22Rv1 (cell line): ENCODE results near the gene KCNMB3.
"Not testable (repeated sequence)": the region's sequence is repeated elsewhere in the genome, so short reads cannot be mapped to it uniquely, and the experiment has no call there.

ENCODE experiments used
- H3K27ac ChIP-seq: fragments of 450-650 bp; 2 replicates; pipeline ENCODE4 v1.5.1; 2017
- CTCF ChIP-seq: fragments of 450-650 bp; IDR thresholded peaks from 2 replicates; pipeline ENCODE4 v1.5.1; 2017; ENCODE audit warnings: mild to moderate bottlenecking
- ZFX ChIP-seq: fragments of 450-650 bp; IDR thresholded peaks from 2 replicates; pipeline ENCODE4 v1.6.1; 2017; ENCODE audit warnings: antibody characterized with exemption, borderline replicate concordance

Gene KCNMB3

GRCh38 chr3:179224584-179224983 lies 26.3 kb downstream of the KCNMB3 start:
- TF ChIP-seq CTCF (no peak), ZFX (no peak)
- no peak overlapping the region for H3K27ac ChIP-seq

GRCh38 chr3:179223548-179223947 lies 27.4 kb downstream of the KCNMB3 start:
- no peak overlapping the region for H3K27ac ChIP-seq
- TF ChIP-seq CTCF, result no peak
- no peak for TF ChIP-seq ZFX

GRCh38 chr3:179218213-179218612 lies 32.7 kb downstream of the KCNMB3 start:
- not testable (repeated sequence) for H3K27ac ChIP-seq

GRCh38 chr3:179215550-179215949 lies 35.4 kb downstream of the KCNMB3 start:
- not testable (repeated sequence) for H3K27ac ChIP-seq

GRCh38 chr3:179200790-179201189 lies 50.1 kb downstream of the KCNMB3 start:
- no peak overlapping the region for H3K27ac ChIP-seq
- TF ChIP-seq CTCF, result no peak
- no peak for TF ChIP-seq ZFX

GRCh38 chr3:179196700-179197099 lies 54.2 kb downstream of the KCNMB3 start:
- TF ChIP-seq CTCF (no peak), ZFX (no peak)
- H3K27ac ChIP-seq, result no peak overlapping the region

- no peak overlapping the region for H3K27ac ChIP-seq
- no peak for TF ChIP-seq CTCF
- no peak for TF ChIP-seq ZFX
These were observed 54.8 kb downstream of the KCNMB3 start for GRCh38 chr3:179196098-179196497.

GRCh38 chr3:179194931-179195330 lies 56.0 kb downstream of the KCNMB3 start:
- TF ChIP-seq CTCF (no peak), ZFX (no peak)
- no peak overlapping the region for H3K27ac ChIP-seq
